HG02763 (cell line): ENCODE data around the gene DYRK1B.

Source experiments
- ATAC-seq: cut with Tn5 transposase; IDR thresholded peaks from one replicate; pipeline ENCODE4 v1.9.1; 2021; ENCODE audit warnings: mild to moderate bottlenecking, moderate library complexity; ENCODE audit not compliant: unreplicated experiment

Gene DYRK1B

GRCh38 chr19:39832341-39833083 lies 1.4 kb downstream of the DYRK1B start:
- ATAC-seq, result no peak

DNA sequence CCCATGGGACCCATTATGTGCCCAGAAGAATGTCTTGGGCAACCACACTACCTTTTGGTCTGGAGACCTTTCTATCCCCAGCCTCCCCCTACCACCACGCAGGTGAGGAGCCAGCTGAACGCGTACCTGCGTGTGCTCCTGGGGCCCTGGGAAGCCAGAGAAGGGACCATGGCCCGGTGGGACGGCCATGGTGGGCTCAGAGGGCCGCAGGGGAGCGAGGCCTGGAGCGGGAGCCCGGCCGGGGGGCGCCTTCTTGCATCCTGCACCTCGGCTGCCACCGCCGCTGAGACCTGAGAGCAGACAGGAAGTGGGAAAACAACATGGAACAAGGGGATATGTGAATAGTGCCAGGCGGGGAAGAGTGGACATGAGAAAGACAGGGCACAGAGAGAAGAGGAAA lies 2.3 kb downstream of the DYRK1B start:
- ATAC-seq, result no peak

DNA sequence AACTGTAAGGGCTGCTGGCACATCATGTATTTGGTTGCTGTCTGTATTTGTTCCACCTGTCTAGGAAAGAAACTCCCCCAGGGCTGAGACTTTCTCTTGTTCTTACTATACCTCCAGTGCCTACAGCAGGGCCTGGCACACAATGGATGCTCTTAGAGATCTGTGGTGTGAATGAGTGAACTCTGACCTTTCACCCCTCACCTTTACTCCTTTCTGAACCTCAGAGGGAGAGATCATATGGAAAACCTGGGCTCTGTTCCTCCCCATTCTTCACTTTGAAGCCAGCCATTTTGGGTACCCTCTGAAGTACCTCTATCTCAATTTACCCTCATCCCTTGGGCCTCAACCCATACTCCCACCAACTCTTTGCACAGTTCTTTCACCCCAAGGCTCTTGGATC lies 3.1 kb downstream of the DYRK1B start:
- no peak for ATAC-seq

- no peak for ATAC-seq
Observed at GRCh38 chr19:39830406-39830805, 3.6 kb downstream of the DYRK1B start.

- no peak for ATAC-seq
Observed at GRCh38 chr19:39829702-39830275, 4.2 kb downstream of the DYRK1B start.

DNA sequence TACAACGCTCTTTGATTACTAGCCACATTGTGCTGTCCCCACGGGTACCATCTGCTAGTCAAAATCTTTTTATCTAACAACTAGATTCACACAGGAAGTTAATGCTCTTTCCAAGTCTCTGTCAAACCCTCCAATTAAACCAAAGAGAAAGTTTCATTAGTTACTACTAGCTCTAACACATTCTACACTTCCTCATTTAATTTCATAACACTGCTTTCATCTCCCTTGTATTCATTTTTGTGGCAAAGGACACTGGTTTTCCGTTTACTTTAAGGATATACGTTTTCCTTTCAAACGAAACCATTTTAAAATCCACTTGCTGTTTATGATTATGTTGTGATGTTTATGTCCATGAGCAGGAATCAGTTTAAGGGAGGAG lies 5.3 kb downstream of the DYRK1B start:
- no peak for ATAC-seq

GRCh38 chr19:39828015-39828653 lies 5.8 kb downstream of the DYRK1B start:
- no peak for ATAC-seq

DNA sequence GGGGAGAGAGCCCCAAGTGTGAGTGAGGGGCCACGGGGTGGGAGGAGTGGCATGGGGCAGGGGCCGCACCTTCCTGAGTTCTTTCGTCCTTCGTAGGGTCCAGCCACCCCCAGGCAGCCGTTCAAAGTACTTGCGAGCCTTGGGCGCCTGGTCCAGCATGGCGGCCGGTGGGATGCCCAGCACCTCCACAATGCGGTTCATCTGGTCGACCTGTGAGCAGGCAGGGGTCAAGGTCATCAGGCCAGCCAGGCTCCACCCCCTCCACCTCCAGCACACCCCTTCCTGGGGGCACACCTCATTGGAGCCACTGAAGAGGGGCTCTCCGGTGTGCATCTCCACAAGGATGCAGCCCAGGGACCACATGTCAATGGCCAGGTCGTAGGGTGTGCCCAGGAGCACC lies 6.7 kb downstream of the DYRK1B start:
- ATAC-seq, result no peak

- no peak for ATAC-seq
Observed at GRCh38 chr19:39826311-39826945, 7.5 kb downstream of the DYRK1B start.

- ATAC-seq, result no peak
Observed at GRCh38 chr19:39825531-39826076, 8.4 kb downstream of the DYRK1B start.

- no peak for ATAC-seq
Observed at GRCh38 chr19:39825093-39825463, 8.9 kb downstream of the DYRK1B start.

DNA sequence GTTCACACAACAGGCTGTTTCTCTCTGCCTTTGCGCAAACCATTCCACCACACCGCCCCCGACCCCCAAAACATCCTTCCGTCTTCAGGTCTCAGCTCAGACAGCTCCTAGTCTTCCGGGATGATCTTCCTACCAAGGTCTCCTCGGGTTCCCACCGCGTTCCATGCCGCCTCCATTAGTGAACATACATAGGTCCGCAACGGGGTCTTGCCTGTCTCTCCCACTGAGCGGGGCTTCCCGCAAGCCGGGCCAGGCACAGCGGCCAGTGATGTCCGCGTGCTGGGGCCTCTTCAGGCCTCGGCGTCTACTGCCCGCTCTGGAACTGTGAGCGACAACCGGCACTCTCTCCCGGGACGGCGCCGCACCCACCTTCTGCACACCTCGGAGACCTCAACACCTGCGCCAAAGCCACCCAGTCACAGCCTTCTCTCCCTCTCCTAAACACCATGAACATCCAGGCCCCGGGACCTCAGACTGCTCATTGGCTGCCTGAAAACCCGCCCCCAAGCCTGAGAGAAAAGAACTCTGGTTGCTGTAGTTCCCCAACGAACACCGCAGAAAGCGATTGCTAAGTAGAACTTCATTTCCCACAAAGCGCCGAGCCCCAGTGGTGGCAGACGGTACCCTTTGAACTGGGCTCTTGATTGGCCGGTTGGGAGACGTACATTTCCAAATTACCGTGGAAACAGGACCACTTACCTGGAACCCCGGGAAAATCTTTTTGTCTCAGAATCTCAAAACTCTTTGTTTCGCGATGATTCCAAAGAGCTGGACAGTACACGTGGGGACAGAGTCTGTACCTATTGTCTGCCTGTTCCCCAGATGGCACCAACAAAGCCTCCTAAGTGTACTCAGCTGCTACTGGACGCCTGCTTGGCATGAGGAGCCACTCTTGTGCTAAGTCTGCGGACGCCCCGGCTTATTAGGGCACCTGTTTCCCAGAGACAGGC lies 9.5 kb downstream of the DYRK1B start:
- peak; percentile 85 for ATAC-seq

DNA sequence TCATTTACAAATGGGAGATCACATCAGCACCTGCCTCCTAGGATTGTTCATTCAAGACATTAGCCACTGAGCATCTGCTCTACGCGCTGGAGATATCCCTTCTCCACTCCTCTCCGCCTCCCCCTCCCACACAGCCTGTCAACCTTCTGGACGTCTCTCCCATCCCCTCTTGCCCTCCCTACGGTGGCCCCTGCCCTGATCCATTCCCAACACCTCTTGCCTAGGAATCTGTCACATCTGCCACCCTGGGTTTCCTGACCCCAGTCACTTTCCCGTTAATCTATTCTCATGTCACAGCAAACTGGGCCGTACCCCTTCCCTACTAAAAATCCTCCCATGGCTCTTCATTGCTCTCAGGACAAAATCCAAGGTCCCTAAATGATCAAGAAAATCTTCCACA lies 10.3 kb downstream of the DYRK1B start:
- ATAC-seq, result no peak

GRCh38 chr19:39820696-39821095 lies 13.3 kb downstream of the DYRK1B start:
- no peak for ATAC-seq

DNA sequence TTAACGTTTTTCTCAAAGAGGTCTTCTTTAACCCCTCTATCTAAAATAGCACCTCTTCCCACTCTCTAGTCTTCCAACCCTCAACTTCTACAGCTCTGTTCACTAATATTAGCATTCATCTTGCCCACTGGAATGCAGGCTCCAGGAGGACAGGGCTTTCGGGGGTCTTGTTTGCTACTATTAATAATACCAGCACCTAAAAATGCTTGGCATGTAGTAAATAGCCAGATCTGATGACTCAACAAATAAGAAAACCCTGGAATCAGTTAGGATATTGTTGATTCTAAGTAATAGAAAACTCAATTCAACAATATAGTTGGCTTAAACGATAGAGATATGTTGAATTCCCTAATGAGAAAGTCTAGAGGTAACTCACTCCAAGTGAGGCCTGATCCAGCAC lies 14.2 kb downstream of the DYRK1B start:
- ATAC-seq, result no peak

DNA sequence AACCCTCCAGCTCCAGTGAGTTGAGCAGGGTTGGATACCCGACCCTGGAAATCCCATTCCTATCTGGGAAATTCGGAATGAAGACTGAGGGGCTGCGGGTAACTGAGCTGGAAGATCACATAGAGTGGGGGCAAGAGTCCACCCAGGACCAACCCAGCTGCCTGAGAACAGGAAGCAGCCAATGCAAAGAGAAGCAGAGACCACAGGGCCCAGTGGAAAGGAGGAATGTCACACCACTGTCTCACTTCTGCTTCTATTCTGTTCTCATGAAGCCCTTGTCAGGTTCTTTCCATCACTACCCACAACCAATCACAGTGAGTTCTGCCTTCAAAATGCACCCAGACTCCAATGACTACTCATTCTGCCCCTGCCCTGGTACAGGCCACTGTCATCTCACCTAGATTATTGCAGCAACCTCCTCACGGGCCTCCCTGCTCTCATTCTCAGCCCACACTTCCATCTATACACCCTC lies 15.3 kb downstream of the DYRK1B start:
- ATAC-seq, result no peak

- ATAC-seq, result no peak
Observed at GRCh38 chr19:39817888-39818561, 15.9 kb downstream of the DYRK1B start.

GRCh38 chr19:39816287-39817048 lies 17.5 kb downstream of the DYRK1B start:
- no peak for ATAC-seq

- ATAC-seq, result no peak
Observed at GRCh38 chr19:39814595-39814994, 19.4 kb downstream of the DYRK1B start.
